Panc1 (cell line): Measurements from ENCODE around the gene TADA2B. TPM values are rescaled to one million over a fixed set of nuclear protein-coding genes. Genes with fewer than 3 reads are reported as not detected.

Source experiments
- ATAC-seq: fragments of 200-7000 bp; cut with Tn5 transposase; 2 replicates; pipeline ENCODE4 v1.9.1; 2020; ENCODE audit warnings: mild to moderate bottlenecking, moderate library complexity
- BruUV-seq: library from RNA; stranded (reverse); fragments of 400-500 nt; replicated peaks from 2 replicates; lab custom pipeline; 2021; lab: Mats Ljungman, UMichigan
- CTCF ChIA-PET: fragments of 300-600 bp; sonication (Branson Sonifier 250); formaldehyde crosslinking; loops from one replicate; lab custom pipeline; 2022; ENCODE audit warnings: antibody characterized with exemption; lab: Charles Lee
- POLR2A ChIA-PET: fragments of 300-600 bp; sonication (Branson Sonifier 250); formaldehyde crosslinking; loops from one replicate; lab custom pipeline; 2022; ENCODE audit warnings: antibody characterized with exemption; lab: Charles Lee
- DNase-seq: peaks from one replicate; pipeline ENCODE4 v3.0.0-alpha.2; 2010; ENCODE audit warnings: low read depth, low spot score
- H3K27ac ChIP-seq: 2 replicates; pipeline ENCODE4 v1.5.1; 2011; ENCODE audit warnings: mild to moderate bottlenecking, low read length, inconsistent platforms
- H3K27me3 ChIP-seq: fragments of 200-500 bp; sonication (Bioruptor generic); 2 replicates; pipeline ENCODE4 v1.6.0; 2014; ENCODE audit warnings: low read length, inconsistent platforms; ENCODE audit not compliant: control insufficient read depth, insufficient read depth
- H3K36me3 ChIP-seq: fragments of 200-500 bp; sonication (Bioruptor generic); 2 replicates; pipeline ENCODE4 v1.5.1; 2014; ENCODE audit warnings: inconsistent platforms, mild to moderate bottlenecking, low read length, moderate library complexity; ENCODE audit not compliant: control insufficient read depth, insufficient read depth
- H3K4me1 ChIP-seq: 2 replicates; pipeline ENCODE4 v1.5.1; 2011; ENCODE audit warnings: inconsistent platforms, mild to moderate bottlenecking, low read length, moderate library complexity; ENCODE audit not compliant: control insufficient read depth, insufficient read depth
- H3K4me3 ChIP-seq, 2 experiments: 2 replicates each; pipeline ENCODE4 v1.5.1; 2011 to 2012; ENCODE audit warnings: low read depth in 2 of 2, low read length in 2 of 2, mild to moderate bottlenecking in 2 of 2, inconsistent platforms in 1 of 2, moderate library complexity in 1 of 2
- H3K9me3 ChIP-seq: fragments of 200-500 bp; sonication (Bioruptor generic); 2 replicates; pipeline ENCODE4 v1.5.1; 2014; ENCODE audit warnings: low read depth, mild to moderate bottlenecking, inconsistent platforms, low read length, moderate library complexity; ENCODE audit not compliant: control insufficient read depth, insufficient read depth
- CTCF ChIP-seq: fragments of 450-650 bp; IDR thresholded peaks from 2 replicates; pipeline ENCODE4 v1.5.1; 2017; ENCODE audit warnings: mild to moderate bottlenecking
- POLR2AphosphoS5 ChIP-seq: IDR thresholded peaks from 2 replicates; pipeline ENCODE4 v1.6.1; 2012; ENCODE audit warnings: mild to moderate bottlenecking, low read depth, low read length, moderate library complexity
- SIN3A ChIP-seq: IDR thresholded peaks from 2 replicates; pipeline ENCODE4 v1.6.1; 2012; ENCODE audit warnings: low read depth, mild to moderate bottlenecking, low read length, moderate library complexity, borderline replicate concordance; ENCODE audit not compliant: insufficient read depth
- TCF7L2 ChIP-seq: IDR thresholded peaks from 2 replicates; pipeline ENCODE4 v1.6.1; 2011; ENCODE audit warnings: mild to moderate bottlenecking, low read depth, low read length, inconsistent platforms
- in situ Hi-C: cut with HindIII; loops from 2 replicates; pipeline ENCODE4 v1.10.0; 2016; ENCODE audit warnings: low sequenced_read_pairs, low pct_unique_long_range_greater_than_20kb
- intact Hi-C: fragments of 100-400 bp; cut with micrococcal nuclease; formaldehyde crosslinking; loops from one replicate; pipeline ENCODE4 v1.10.0; 2022; ENCODE audit not compliant: unreplicated experiment
- total RNA-seq: library from RNA; stranded (reverse); gene quantifications from one replicate; pipeline ENCODE4 v1.2.1, GENCODE V29; 2021; ENCODE audit not compliant: unreplicated experiment
- TF ChIP-seq, protein P1 (sequence below), 2 experiments: IDR thresholded peaks; 2 replicates each; pipeline ENCODE4 v1.6.1; 2011 to 2012; ENCODE audit warnings: low read depth in 2 of 2, control low read depth in 1 of 2, low read length in 1 of 2, mild to moderate bottlenecking in 1 of 2, moderate library complexity in 1 of 2; ENCODE audit not compliant: insufficient read depth in 1 of 2

Gene TADA2B
- total RNA-seq, 1 experiment from 2014 or later: 17.6 TPM

DNA sequence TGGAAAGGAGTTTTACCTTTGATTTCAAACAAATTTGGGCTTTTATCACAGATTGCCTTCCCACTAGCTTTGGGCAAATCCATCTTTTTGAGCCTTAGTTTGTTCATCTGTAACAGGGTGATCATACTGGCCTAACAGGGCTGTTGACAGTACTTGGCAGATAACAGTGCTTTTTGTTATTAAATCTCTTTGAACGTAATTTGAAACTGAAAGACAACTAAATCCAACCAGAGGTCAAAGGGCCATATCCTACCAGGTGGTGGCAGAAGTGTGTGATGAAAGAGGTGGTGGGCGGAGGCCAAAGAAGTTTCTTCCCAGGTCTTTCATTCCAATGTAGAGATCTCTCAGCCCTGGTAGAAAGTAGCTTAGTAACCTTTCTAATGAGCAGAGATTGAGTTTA lies 35.2 kb upstream of the TADA2B start:
- H3K27ac ChIP-seq: no peak overlapping the region
- DNase-seq (no peak), ATAC-seq (no peak)
- TF ChIP-seq, protein P1, sequence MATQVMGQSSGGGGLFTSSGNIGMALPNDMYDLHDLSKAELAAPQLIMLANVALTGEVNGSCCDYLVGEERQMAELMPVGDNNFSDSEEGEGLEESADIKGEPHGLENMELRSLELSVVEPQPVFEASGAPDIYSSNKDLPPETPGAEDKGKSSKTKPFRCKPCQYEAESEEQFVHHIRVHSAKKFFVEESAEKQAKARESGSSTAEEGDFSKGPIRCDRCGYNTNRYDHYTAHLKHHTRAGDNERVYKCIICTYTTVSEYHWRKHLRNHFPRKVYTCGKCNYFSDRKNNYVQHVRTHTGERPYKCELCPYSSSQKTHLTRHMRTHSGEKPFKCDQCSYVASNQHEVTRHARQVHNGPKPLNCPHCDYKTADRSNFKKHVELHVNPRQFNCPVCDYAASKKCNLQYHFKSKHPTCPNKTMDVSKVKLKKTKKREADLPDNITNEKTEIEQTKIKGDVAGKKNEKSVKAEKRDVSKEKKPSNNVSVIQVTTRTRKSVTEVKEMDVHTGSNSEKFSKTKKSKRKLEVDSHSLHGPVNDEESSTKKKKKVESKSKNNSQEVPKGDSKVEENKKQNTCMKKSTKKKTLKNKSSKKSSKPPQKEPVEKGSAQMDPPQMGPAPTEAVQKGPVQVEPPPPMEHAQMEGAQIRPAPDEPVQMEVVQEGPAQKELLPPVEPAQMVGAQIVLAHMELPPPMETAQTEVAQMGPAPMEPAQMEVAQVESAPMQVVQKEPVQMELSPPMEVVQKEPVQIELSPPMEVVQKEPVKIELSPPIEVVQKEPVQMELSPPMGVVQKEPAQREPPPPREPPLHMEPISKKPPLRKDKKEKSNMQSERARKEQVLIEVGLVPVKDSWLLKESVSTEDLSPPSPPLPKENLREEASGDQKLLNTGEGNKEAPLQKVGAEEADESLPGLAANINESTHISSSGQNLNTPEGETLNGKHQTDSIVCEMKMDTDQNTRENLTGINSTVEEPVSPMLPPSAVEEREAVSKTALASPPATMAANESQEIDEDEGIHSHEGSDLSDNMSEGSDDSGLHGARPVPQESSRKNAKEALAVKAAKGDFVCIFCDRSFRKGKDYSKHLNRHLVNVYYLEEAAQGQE (IDR thresholded peaks at IDR 0.05; ENCODE audit: insufficient read depth in 1 of 2, low read depth in 2 of 2, low read length in 1 of 2): no peak
- no peak for TF ChIP-seq CTCF
- TF ChIP-seq SIN3A: no peak
- no peak for TF ChIP-seq POLR2AphosphoS5
- no peak for TF ChIP-seq TCF7L2
- no TSS peak for BruUV-seq
- peaks cover 10% of the 10 kb centered on the region for H3K36me3 ChIP-seq
- H3K9me3 ChIP-seq: no peaks in the 10 kb centered on the region
- ChIA-PET CTCF (no interaction called here), POLR2A (no interaction called here)
- no peak overlapping the region for H3K4me3 ChIP-seq
- H3K27me3 ChIP-seq: no peaks in the 10 kb centered on the region
- H3K4me1 ChIP-seq: no peaks in the 10 kb centered on the region
- in situ Hi-C loops (no loop called here), intact Hi-C loops (no loop called here)

GRCh38 chr4:7009564-7009963 lies 33.6 kb upstream of the TADA2B start:
- no peaks in the 10 kb centered on the region for H3K9me3 ChIP-seq
- DNase-seq (no peak), ATAC-seq (no peak)
- intact Hi-C loops (no loop called here), in situ Hi-C loops (no loop called here)
- TF ChIP-seq CTCF (no peak), SIN3A (no peak), TCF7L2 (no peak), POLR2AphosphoS5 (no peak)
- TF ChIP-seq, protein P1 (IDR thresholded peaks at IDR 0.05; ENCODE audit: insufficient read depth in 1 of 2, low read depth in 2 of 2, low read length in 1 of 2): no peak
- ChIA-PET CTCF (interaction anchor here (0.7 kb wide), 1 partner anchor 40 kb away, joined by 10 read pairs; no protein-coding TSS in a partner anchor), POLR2A (interaction anchor here (0.6 kb wide), 1 partner anchor 11 kb away, joined by 6 read pairs; no protein-coding TSS in a partner anchor)
- no peaks in the 10 kb centered on the region for H3K4me1 ChIP-seq
- H3K36me3 ChIP-seq: peaks cover 12% of the 10 kb centered on the region
- H3K4me3 ChIP-seq: no peak overlapping the region
- H3K27me3 ChIP-seq: no peaks in the 10 kb centered on the region
- no peak overlapping the region for H3K27ac ChIP-seq
- no TSS peak for BruUV-seq
